HG03064 (cell line): ENCODE measurements around the gene RAP1GAP2.

Source experiments
- ATAC-seq: cut with Tn5 transposase; IDR thresholded peaks from one replicate; pipeline ENCODE4 v1.9.1; 2021; ENCODE audit warnings: low read depth; ENCODE audit not compliant: unreplicated experiment

RAP1GAP2 gene

DNA sequence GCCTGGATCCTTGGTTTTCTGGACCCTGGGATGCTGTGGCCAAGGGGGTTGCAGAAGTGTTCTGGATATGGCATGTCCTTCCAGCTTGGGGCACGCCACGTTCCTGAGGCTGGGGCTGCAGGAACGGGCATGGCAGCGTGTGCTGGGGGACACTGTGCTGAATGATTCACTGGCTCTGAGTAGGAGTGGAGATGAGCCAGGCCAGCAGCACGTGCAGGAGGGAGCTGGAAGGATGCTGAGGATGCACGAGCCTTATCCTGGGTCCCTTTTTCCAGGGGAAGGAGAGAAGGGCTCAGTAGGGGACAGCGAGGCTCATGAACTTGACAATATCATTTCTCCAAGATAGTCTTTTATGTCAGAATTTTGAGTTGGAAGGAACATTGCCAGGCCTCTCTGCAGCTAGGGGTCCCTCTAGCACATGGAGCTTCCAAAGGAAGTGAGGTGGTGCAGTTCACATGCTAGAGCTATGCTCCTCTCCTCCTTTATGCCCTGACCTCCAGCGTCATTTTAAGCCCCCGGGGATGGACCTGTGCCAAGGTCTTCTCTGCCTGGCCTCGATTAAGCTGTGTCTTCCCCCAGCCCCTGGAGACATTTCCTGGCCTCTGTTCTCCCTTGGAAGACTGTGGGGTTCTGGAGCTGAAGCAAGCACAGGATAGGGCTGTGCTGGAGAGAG is 141.2 kb downstream of the RAP1GAP2 start:
- ATAC-seq = no peak

GRCh38 chr17:2939714-2940351 is 143.6 kb downstream of the RAP1GAP2 start:
- ATAC-seq = no peak

GRCh38 chr17:2940352-2940751 is 144.1 kb downstream of the RAP1GAP2 start:
- no peak for ATAC-seq

DNA sequence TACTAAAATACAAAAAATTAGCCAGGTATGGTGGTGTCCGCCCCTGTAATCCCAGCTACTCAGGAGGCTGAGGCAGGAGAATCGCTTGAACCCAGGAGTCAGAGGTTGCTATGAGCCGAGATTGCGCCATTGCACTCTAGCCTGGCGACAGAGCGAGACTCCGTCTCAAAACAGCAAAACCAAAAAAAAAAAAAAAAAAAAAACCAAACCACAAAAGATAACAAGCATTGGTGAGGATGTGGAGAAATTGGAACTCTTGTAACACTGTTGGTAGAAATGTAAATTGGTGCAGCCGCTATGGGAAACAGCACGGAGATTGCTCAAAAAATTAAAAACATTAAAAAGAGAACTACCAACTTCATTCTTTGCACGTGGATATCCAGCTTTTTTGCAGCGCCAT is 147.7 kb downstream of the RAP1GAP2 start:
- ATAC-seq = no peak

- ATAC-seq = no peak
These were observed 149.1 kb downstream of the RAP1GAP2 start for GRCh38 chr17:2945299-2945698.

DNA sequence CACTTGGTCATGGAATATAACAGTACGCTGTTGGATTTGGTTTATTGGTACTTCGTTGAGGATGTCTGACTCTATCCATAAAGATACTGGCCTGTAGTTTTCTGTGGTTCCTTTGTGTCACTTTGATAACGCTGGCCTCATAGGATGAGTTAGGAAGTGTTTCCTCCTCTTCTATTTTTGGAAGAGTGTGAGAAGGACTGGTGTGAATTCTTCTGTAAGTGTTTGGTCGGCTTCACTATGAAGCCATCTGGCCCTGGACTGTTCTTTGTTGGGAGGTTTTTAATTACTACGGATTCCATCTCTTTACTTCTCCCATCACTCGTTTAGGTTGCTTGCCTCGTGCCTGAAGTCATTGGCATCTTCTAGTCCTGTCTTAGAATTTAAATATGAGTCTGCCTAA is 149.9 kb downstream of the RAP1GAP2 start:
- no peak for ATAC-seq

DNA sequence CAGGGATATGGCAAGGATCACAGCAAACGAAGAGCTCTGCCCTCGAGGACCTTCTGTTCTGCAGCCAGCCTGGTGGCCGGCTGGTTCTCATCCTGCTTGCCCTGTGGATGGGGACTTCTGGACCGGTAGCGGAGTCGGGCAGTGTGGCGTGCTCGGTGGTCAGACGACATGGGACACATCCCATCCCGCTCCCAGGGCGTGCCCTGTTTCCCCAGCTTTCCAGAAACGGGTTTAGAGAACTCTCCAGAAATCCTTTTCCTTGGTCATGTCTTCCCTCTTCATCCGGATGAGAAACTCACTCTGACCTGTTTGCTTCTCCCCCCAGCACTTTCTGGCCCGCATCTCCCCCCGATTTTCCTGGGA is 151.3 kb downstream of the RAP1GAP2 start:
- no peak for ATAC-seq

DNA sequence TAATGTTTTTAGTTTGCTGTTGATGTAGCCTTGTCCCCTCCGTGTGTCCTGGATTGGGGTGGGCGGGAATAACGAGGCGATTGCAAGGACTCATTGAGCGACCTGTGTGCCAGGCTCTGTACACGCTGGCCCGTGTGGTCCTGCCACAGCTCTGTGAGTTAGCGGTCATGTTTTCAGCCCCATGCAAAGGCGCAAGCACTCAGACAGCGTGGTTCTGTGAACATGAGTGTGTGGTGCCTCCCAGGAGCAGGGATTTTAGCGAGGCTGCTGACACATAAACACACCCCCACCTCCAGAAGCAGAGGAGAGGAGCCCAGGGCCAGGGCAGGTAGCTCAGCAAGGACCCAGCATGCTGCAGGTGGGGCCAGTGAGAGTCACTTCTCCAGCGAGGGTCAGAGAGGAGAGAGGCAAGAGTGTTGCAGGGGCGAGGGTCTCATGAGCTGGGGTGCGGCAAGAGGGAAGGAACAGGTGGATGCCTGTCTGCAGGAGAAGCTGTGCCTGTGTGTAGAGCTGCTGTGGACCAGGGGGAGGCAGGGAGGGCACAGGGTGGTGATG is 151.8 kb downstream of the RAP1GAP2 start:
- ATAC-seq = no peak

DNA sequence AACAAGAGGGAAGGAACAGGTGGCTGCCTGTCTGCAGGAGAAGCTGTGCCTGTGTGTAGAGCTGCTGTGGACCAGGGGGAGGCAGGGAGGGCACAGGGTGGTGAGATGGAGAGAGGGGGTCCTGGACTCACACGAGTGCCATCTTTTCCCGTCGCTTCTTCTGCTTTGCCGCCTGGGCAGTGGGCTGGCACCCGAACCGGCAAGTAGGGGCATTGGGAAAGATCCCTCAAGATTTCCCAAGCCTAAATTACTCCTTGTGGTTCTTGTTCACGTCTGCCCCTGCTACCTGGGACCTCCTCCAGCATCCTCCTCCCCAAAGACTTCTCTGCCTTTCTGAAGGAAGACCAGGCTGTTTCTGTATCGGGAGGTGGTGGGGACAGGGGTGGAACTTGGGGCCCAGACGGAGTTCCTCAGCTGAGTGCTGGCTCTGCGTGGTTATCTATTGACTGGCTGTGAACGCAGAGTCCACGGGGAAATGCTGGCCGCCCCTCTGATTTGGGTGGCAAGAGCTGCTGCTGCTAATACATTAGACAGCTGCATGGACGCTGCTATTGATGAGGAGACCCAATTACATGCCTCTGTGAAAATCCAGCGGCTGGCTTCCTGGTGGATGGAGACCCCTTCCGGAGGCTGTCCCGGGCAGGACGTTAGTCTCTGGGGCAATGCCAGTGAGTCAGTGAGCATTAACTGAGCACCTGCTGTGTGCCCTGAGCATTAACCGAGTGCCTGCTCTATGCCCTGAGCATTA is 152.7 kb downstream of the RAP1GAP2 start:
- no peak for ATAC-seq

DNA sequence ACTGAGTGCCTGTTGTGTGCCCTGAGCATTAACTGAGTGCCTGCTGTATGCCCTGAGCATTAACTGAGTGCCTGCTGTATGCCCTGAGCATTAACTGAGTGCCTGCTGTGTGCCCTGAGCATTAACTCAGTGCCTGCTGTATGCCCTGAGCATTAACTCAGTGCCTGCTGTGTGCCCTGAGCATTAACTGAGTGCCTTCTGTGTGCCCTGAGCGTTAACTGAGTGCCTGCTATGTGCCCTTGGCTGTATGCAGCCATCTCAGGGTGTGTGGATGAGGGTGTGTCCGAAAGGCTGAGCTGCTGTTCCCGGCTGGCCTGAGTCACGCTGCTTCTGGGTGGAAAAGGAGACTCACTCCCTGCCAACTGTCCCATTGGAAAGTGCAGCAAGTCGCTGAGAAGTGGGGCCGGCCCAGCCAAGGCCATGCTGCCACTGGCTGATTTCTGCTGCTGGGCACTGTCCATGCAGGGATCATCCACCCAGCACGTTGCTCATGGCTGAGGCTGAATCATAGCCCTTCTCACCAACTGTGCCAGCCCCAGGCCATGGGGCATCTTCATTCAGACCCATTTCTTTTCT is 153.3 kb downstream of the RAP1GAP2 start:
- ATAC-seq = no peak

DNA sequence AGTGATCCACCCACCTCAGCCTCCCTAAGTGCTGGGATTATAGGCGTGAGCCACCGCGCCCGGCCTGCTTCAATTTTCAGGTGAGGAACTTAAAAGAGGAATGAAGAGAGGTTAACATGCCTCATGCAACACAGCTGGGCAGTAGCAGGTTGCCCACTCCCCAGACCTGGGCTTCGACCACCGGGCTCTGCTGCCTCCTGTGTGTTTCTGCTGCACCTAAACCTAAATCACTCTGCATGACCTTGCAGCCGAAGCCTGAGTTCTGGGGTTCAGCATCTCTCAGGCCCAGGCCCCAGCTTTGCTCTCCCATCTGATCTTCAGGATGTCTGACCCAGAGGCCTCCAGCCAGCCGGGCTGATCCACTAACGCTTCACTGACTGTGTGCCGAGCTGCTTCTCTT is 154.6 kb downstream of the RAP1GAP2 start:
- ATAC-seq = no peak

- ATAC-seq = no peak
These were observed 156.1 kb downstream of the RAP1GAP2 start for GRCh38 chr17:2952174-2952845.

GRCh38 chr17:2954898-2955445 is 158.7 kb downstream of the RAP1GAP2 start:
- no peak for ATAC-seq

- ATAC-seq = no peak
These were observed 159.8 kb downstream of the RAP1GAP2 start for GRCh38 chr17:2955931-2956582.

DNA sequence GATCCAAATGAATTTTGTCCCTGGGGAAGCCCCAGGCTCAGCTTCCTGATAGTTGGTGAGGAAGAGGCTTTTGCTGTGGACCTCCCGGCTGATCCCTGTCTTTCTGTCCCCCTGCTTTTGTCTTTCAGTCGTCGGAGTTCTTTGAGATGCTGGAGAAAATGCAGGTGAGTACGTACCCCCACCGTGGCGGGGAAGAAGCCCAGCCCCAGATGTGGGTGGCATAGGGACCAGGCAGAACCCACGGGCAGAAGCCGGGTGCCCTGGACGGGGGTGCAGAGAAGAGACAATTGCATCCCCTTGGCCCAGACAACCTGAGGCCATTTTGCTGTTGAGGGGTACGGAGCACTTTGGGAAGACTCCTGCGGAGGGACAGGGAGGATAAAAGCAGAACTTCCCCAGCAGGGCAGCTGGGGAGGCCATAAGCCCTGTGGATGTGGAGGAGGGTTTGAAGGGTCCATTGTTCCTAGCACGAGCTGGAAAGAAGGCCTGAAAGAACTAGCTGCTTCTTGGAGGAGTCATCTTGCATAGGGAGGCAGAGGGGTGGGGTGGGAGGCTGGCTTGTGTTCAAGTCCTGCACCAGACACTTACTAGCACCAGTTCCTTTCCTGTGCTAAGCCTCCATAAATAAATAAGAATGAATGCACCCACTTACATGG is 161.5 kb downstream of the RAP1GAP2 start:
- ATAC-seq = no peak

- ATAC-seq = no peak
These were observed 162.5 kb downstream of the RAP1GAP2 start for GRCh38 chr17:2958706-2959222.

DNA sequence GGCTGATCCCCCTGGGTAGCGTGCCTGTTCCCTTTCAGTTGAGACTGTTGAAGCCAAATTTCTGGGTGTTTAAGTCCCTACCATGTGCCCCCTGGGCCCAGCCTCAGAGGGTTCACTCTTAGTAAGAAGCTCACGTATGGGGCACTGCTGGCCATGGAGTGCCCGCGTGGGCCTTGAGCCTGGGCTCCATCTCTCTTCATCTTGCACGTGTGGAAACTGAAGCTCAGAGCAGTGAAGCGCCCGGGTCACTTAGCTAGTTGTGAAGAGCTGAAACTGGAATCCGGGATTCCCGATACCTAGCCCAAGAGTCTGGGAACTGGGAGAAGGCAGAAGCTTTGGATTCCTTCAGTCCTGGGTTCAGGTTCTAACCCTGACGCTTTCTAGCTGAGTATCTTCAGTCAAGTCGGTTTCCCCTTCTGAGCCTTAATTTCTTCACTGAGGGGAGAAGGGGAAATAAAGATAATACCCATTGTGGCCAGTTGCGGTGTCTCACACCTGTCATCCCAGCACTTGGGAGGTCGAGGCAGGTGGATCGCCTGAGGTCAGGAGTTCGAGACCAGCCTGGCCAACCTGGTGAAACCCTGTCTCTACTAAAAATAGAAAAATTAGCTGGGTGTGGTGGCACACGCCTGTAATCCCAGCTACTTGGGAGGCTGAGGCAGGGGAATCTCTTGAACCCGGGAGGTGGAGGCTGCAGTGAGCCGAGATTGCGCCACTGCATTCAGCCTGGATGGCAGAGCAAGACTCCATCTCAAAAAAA is 163.3 kb downstream of the RAP1GAP2 start:
- no peak for ATAC-seq

DNA sequence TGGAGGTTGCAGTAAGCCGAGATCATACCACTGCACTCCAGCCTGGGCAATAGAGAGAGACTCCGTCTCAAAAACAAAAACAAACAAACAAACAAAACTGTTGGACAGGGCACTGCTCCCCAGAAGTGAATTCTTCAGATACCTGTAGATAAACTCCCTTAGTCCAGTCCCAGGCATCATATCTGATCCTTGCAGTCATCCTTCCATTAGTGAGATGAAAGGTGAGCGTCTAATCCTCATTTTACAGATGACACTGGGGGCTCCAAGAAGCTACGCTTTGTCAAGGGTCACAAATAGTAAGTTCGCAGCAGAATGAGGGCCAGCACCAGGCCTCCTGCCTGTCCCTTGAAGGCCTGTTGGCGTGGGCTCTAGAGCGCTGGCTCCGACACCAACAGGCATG is 165.2 kb downstream of the RAP1GAP2 start:
- ATAC-seq = no peak
